Femur (tissue), 1 donor: ENCODE measurements around the gene CYP2F1.
"Not testable (repeated sequence)": the region's sequence is repeated elsewhere in the genome, so short reads cannot be mapped to it uniquely, and the experiment has no call there.

Experiments used
- DNase-seq: peaks from one replicate; pipeline ENCODE4 v3.0.0-alpha.2; 2017

CYP2F1 gene, protein sequence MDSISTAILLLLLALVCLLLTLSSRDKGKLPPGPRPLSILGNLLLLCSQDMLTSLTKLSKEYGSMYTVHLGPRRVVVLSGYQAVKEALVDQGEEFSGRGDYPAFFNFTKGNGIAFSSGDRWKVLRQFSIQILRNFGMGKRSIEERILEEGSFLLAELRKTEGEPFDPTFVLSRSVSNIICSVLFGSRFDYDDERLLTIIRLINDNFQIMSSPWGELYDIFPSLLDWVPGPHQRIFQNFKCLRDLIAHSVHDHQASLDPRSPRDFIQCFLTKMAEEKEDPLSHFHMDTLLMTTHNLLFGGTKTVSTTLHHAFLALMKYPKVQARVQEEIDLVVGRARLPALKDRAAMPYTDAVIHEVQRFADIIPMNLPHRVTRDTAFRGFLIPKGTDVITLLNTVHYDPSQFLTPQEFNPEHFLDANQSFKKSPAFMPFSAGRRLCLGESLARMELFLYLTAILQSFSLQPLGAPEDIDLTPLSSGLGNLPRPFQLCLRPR

DNA sequence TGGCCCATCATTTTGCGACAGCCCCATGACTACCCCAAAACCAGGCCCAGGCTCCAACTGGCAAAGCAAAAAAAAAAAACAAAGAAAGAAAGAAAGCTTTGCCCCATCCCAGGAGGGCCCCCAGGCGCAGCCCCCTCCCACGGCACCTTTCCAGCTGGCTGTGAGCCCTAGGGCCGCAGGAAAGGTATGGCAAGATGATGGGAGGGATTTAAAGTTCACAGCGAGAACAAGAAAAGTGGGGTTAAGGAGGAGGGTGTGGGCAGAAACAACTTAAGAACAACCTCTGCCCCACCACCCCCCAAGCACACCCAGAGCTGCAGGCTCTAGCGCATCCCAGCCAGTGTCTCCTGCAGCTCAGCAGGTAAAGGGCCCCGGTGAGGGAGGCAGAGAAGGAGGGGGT, at the start of gene CYP2F1:
Gene CYP2F1 (plus strand): TSS at position 301 of the 400 bp plus-strand sequence. CDS start 1,757 bp downstream, outside the sequence.
- no peak for DNase-seq

DNA sequence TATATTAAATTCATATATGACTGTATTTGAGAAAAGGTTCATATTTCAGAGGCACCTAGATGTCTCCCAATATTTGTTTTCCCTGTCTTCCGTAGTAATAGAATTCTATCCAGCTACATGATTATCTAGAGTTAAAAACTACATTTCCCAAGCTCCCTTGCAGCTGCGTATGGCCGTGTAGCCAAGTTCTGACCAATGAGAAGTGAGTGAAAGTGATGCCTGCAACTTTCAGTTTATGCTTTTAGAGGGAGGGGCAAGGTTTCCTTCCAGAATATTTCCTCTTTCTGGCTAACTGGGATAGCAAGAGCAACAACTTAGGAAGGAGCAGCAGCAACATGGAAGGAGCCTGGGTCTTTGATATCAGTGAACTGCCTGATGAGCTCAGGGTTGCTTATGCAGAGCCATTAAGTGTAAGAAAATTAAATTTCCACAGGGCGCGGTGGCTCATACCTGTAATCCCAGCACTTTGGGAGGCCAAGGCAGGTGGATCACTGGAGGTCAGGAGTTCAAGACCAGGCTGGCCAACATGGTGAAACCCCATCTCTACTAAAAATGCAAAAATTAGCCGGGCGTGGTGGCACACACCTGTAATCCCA, 49.2 kb upstream of the CYP2F1 start:
- DNase-seq: no peak

DNA sequence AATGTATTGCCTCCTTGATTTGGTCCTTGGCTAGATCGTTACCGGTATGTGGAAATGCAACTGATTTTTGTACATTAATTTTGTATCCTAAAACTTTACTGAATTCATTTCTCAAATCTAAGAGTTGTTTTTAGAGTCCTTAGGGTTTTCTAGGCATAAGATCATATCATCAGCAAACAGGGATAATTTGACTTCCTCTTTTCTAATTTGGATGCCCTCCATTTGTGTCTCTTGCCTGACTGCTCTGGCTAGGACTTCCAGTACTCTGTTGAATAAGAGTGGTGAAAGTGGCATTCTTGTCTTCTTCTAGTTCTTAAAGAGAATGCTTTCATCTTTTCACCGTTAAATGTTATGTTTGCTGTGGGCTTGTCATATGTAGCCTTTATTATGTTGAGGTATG, 37.9 kb upstream of the CYP2F1 start:
- no peak for DNase-seq

DNA sequence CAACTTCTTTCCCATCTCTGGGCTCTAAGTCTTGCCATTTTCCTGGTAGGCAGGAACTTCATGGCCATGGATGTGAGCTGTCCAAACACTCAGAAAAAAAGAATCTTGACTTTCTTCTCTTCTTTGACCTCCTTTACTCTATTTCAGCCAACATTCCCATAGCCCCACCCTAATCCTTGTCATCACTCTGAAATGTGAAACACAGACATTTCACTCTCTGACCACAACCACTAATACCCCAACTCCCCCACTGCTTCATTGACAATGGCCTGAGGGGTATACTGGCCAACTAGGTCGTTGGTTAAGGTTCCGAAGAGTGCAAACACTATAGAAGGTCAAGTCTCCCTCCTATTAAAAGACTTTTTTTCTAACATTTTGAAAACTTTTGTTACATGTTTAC, 30.7 kb upstream of the CYP2F1 start:
- no peak for DNase-seq

DNA sequence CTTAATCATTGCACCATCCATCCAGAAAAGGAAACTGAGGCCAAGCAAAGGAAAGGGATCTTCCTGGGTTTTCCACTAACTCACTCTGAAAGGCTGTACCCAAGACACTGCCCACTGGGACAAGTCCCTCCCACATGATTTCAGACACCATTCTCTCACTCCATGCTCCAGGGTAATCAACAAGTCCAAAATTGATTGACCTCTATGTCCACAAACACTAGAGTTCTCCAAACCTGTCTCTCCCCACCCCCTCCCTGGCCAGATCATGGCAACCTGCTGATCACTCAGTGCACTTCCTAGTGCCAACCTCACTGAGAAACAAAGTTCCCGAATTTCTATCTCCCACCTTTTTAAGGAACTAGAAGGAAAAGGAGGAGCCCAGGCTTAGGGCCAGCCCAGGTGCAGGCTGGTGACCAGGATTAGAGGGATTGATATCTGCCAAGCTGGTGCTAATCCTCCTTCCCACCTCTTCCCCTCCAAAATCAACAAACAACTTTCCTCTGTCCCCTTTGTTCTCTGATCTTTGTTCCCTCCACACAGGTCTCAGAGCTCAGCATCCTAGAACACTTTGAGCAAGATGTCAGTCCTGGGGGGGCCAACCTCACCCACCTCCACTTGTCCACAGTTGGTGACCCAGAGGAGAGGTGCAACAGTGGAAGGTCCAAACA, 28.4 kb upstream of the CYP2F1 start:
- no peak for DNase-seq

DNA sequence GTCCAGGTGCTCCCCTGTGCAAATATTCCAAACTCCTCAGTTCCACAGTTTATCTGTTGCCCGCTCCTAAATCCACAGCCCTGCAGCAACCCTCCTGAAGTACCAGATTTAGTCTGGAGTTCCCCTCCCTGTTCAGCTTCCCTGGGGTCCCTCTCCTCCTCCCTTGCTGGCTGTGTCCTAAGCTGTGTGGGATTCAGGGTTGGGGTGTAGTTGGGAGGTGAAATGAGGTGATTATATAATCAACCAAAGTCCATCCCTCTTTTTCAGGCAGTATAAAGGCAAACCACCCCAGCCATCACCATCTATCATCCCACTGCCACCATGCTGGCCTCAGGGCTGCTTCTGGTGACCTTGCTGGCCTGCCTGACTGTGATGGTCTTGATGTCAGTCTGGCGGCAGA, 26.1 kb upstream of the CYP2F1 start, which contains the start of gene CYP2A13:
Gene CYP2A13 (plus strand): TSS at position 301 of the 400 bp plus-strand sequence. CDS start 21 bp downstream, at position 322.
- DNase-seq: no peak

DNA sequence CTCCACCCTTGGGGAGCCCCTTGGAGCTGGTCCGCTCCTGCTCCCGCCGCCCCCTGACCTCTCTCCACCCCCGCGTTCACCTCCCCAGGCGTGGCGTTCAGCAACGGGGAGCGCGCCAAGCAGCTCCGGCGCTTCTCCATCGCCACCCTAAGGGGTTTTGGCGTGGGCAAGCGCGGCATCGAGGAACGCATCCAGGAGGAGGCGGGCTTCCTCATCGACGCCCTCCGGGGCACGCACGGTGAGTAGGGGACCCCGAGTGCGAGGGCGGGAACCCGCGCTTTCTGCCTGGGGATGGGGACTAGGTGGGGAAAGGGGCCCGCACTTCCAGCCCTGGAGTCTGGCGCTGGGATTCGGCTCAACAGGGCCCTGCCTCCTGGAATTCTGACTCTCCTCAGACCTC, 24.3 kb upstream of the CYP2F1 start:
- no peak for DNase-seq

DNA sequence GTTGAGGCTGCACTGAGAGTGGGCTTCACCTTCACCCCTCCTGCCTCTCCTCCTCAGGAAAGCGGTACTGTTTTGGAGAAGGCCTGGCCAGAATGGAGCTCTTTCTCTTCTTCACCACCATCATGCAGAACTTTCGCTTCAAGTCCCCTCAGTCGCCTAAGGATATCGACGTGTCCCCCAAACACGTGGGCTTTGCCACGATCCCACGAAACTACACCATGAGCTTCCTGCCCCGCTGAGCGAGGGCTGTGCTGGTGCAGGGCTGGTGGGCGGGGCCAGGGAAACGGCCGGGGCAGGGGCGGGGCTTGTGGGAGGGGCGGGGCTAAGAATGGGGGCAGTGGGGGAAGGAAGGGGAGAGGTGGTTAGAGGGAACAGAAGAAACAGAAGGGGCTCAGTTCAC, 18.5 kb upstream of the CYP2F1 start:
- DNase-seq: no peak

DNA sequence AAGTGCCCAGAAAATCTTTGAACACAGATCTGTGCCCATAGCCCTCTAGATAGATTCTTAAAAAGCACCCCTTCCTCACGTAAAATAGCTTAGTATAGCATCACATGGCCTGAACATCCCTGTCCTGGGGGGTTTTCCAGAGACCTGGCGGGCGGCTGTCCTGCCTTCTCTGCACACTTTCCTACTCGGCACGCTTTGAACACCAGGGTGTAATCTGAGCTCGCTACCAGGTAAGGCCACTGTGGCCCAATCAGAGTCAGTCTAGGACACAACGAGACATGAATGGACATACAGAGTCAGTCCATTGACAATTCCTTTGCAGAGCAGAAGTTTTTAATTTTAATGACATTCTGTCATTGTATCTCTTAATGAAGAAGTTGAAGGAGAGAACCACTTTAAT, 17.9 kb upstream of the CYP2F1 start:
- no peak for DNase-seq

DNA sequence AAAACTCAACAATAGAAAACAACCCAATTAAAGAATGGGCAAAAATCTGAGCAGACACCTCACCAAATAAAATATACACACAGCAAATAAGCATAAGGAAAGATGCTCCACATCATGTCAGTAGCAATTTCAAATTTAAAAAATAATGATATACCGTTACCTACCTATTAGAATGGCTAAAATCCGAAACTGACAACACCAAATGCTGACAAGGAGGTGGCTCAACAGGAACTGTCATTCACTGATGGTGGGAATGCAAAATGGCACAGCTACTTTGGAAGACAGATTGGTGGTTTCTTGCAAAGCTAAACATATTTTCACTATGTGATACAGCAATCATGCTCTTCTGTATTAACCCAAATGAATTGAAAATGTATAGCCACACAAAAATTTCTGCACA, 16.9 kb upstream of the CYP2F1 start:
- DNase-seq: no peak

DNA sequence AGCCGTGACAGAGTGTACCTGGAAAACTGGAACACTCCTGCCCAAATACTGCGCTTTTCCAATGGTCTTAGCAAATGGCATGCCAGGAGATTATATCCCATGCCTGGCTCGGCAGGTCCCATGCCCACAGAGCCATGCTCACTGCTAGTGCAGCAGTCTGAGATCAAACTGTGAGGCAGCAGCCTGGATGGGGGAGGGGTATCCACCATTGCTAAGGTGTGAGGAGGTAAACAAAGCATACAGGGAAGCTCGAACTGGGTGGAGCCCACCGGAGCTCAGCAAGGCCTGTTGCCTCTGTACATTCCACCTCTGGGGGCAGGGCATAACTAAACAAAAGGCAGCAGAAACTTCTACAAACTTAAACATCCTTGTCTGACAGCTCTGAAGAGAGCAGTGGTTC, 15.5 kb upstream of the CYP2F1 start:
- no peak for DNase-seq

DNA sequence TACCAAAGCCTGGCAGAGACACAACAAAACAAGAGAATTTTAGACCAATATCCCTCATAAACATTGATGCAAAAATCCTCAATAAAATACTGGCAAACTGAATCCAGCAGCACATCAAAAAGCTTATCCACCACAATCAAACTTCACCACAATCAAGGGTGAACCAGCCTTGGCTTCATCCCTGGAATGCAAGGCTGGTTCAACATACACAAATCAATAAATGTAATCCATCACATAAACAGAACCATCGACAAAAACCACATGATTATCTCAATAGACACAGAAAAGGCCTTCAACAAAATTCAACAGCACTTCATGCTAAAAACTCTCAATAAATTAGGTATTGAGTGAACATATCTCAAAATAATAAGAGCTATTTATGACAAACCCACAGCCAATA, 12.0 kb upstream of the CYP2F1 start:
- not testable (repeated sequence) for DNase-seq

DNA sequence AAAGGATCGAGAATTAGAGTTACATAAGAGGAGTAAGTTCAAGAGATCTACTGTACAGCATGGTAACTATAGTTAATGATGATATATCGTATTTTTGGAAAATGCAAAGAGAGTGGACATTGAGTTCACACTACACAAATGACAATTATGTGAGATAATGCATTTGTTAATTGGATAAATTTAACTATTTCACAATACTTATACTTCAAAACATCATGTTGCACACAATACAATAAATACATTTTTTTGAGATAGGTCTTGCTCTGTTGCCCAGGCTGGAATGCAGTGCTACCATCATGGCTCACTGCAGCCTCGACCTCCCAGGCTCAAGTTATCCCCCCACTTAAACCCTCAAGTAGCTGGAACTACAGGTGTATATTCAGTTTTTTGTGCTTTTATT, 8.1 kb upstream of the CYP2F1 start:
- no peak for DNase-seq

DNA sequence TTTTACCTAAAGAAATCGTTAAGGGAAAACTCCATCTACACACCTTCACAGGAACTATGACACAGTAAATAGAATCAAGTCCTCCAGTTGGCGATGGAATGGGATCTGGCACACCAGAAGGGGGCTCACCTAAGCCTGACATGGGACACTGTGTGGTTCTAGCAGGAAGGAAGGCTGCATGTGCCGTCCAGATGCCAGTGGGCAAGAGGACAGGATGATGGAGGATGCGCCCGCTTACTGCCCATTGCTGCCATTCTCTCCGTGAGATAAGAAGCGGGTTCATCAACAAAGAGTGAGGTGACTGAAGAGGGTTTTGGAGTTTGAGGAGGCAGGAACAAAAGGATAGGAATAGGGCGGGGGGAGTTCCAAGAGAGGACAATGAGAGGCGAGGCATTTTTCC, 2.9 kb upstream of the CYP2F1 start:
- no peak for DNase-seq

DNA sequence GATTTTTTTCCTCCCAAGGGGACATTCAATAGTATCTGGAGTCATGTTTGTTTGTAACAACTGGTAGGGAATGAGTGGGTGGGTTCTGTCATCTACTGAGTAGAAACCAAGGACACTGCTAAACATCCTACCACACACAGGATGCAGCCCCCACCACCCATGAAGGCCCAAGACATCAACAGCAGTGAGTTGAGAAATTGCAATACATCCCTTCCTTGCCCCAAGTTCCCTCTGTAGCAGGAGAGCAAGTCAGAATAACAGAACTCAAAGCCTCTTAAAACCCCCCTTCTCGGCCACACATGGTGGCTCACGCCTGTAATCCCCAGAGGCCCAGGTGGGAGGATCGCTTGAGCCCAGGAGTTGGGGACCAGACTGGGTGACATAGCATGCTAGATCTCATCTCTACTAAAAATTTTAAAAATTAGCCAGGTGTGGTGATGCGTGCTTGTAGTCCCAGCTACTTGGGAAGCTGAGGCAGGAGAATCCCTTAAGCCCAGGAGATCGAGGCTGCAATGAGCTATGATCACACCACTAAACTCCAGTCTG, 2.4 kb upstream of the CYP2F1 start:
- no peak for DNase-seq

DNA sequence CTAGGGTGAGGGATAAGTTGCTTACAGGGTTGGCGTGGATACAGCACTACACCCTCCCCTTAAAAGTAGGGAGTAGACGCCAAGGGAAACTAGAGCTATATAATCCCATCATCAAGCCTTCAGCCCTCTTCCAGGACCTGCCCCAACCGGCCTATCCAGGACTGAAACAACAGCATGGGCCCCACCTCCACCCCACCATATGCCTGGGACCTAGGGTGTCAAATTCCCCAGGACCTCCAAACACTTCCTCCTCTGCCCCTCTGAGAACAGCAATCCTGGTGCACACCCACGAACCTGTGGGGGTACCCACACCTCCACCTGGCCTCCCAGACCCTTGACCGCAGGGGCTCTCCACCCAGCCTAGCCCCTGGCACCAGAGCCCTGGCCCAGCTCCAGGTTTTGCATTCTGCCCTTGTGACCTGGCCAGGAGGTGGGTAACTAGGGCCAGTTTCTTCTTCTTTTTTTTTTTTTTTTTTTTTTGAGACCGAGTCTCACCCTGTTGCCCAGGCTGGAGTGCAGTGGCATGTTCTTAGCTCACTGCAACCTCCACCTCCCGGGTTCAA, 1.4 kb upstream of the CYP2F1 start:
- DNase-seq: no peak

DNA sequence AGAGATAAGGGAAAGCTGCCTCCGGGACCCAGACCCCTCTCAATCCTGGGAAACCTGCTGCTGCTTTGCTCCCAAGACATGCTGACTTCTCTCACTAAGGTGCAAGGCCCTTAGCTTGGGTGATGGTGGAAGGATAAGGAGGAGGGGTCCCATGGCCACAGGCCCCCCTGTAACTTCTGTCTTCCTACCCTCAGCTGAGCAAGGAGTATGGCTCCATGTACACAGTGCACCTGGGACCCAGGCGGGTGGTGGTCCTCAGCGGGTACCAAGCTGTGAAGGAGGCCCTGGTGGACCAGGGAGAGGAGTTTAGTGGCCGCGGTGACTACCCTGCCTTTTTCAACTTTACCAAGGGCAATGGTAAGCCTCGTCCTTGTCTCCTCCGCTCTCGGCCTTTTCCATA, 2.0 kb downstream of the CYP2F1 start:
- no peak for DNase-seq

DNA sequence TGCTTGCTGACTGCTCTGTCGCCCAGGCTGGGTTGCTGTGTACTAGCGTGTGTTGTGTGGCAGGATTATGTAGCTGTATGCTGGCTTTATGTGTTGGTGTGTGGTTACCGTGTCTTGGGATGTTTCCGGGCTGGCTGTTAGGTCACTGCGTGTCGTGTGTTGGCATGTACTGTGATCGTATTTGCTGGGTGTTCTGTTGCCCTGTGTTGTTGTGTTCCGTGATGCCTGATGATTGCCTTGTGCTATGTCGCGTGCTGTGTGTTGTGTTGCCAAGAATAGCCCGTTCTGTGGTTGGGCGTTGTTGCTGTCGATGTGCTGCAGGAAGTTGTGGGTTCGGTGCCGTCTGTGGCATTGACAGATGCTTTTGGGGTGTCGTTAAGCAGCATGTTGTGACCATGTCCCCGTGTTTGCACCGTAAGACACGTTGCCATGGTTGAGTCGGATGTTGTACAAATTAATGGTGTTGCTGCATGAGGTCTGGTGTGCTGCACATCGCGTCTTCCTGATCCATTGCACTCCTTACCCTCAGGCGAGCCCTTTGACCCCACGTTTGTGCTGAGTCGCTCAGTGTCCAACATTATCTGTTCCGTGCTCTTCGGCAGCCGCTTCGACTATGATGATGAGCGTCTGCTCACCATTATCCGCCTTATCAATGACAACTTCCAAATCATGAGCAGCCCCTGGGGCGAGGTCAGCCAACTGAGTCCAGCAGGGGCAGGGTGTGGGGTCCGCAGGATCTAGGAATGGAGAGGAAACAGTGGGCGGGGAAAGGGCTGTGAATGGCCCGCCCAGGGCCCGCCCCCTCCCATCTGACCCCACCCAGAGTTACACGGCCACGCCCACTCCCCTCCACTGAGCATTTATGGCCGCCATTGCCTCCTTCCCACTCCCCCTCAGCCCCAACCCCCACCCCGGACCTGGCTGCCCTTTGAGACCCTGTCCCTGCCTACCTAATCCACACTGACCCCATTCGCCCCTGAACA, 7.0 kb downstream of the CYP2F1 start:
- DNase-seq: not testable (repeated sequence)

DNA sequence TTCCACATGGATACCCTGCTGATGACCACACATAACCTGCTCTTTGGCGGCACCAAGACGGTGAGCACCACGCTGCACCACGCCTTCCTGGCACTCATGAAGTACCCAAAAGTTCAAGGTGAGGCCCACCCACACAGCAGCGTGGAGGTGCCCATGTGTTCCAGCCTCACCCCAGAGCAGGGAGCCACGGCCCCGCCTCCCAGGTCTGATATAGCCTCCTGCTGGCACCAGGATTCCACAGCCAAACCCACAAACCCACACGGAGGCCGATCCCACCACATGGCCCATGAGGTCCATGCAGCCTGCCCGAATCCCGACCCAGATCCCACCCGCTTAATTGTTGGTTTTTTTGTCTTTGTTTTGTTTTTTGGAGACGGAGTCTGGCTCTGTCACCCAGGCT, 8.6 kb downstream of the CYP2F1 start:
- DNase-seq: not testable (repeated sequence)

DNA sequence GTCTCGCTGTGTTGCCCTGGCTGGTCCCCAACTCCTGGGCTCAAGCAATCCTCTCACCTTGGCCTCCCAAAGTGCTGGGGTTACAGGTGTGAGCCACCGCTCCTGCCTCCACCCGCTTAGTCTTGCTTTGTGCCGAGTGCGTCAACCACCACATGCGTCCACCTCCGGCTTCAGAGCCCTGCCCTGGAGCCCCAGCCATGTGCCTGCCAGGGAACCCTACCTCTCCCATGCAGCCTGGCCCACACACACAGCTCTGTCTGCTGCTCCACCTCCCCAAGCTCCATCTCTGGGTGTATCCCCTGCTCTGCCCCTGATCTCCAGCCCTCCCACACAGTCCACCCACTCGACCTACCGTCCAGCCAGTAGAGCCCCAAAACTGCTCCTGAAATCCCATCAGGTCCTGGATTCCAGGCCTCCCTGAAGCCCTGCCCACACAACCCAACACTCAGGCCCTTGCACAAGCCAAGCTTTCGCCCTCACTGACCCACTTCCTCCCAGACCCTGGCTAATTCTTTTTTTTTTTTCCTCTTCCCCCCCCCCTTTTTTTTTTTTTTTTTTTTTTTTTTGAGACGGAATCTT, 9.6 kb downstream of the CYP2F1 start:
- no peak for DNase-seq

DNA sequence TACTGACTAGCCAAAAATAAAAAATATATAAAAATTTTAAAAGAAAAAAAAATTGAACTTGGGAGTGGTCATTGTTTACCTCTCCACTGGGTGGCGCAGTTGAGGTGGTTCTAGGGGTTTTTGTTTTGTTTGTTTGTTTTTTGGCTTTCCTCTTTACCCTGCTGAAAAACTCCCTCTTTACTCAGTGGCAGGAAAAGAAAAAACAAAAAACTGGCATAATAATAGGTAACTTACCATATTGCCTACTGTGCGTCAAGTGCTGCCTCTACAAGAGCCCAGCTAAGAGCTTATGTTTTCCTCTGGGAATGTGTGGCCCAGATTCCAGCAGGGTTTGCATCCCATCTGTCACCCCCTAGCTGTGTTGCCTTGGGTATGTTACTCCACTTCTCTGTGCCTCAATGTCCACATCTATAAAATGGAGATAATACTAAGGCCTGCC, 12.6 kb downstream of the CYP2F1 start:
- not testable (repeated sequence) for DNase-seq
